CD14-positive monocyte (primary cell): ENCODE results near the gene SASH1. TPM values are rescaled to one million over a fixed set of nuclear protein-coding genes. Genes with fewer than 3 reads are reported as not detected.

Experiments
- DNase-seq, 3 donors: peaks; one replicate each; pipeline ENCODE4 v3.0.0-alpha.2; 2011 to 2022
- H2AFZ ChIP-seq: 2 replicates; pipeline ENCODE4 v1.6.0; 2012; ENCODE audit warnings: mild to moderate bottlenecking, low read depth, low read length, inconsistent platforms; ENCODE audit not compliant: insufficient read depth, poor library complexity, severe bottlenecking
- H3K27ac ChIP-seq, 2 donors: 1 replicate in 1 of 2; 2 replicates in 1 of 2; pipeline ENCODE4 v1.5.1; 2012 to 2013; ENCODE audit warnings: low read length in 2 of 2, control low read depth in 1 of 2, inconsistent platforms in 1 of 2, low read depth in 1 of 2, mild to moderate bottlenecking in 1 of 2
- H3K27me3 ChIP-seq, 2 donors: one replicate each; pipeline versions ENCODE4 v1.6.0 to v1.6.1; 2011 to 2013; ENCODE audit warnings: low read length in 2 of 2; ENCODE audit not compliant: control insufficient read depth in 2 of 2, insufficient read depth in 2 of 2
- H3K36me3 ChIP-seq, 2 donors: replicated peaks in 1 of 2; 1 replicate in 1 of 2; 2 replicates in 1 of 2; pipeline versions ENCODE4 v1.5.1 to v1.6.1; 2012 to 2013; ENCODE audit warnings: low read length in 2 of 2, control low read depth in 1 of 2, inconsistent platforms in 1 of 2, mild to moderate bottlenecking in 1 of 2; ENCODE audit not compliant: insufficient read depth in 2 of 2, control insufficient read depth in 1 of 2
- H3K4me1 ChIP-seq, 2 donors: 1 replicate in 1 of 2; 2 replicates in 1 of 2; pipeline versions ENCODE4 v1.5.1 to v1.6.1; 2012 to 2013; ENCODE audit warnings: low read length in 2 of 2, control low read depth in 1 of 2, inconsistent platforms in 1 of 2, mild to moderate bottlenecking in 1 of 2, moderate library complexity in 1 of 2; ENCODE audit not compliant: insufficient read depth in 2 of 2, control insufficient read depth in 1 of 2
- H3K4me2 ChIP-seq: replicated peaks from 2 replicates; pipeline ENCODE3; 2012; ENCODE audit warnings: low read length, moderate library complexity, mild to moderate bottlenecking; ENCODE audit not compliant: poor library complexity, severe bottlenecking; ENCODE audit errors: extremely low read depth
- H3K4me3 ChIP-seq, 3 experiments: fragments of 200-600 bp in 1 of 3; sonication (generic) in 1 of 3; replicated peaks in 1 of 3; 1 replicate in 2 of 3; 2 replicates in 1 of 3; pipeline ENCODE4 v1.5.1; 2011 to 2013; ENCODE audit warnings: low read length in 3 of 3, mild to moderate bottlenecking in 3 of 3, control low read depth in 2 of 3, low read depth in 2 of 3, inconsistent platforms in 1 of 3, moderate library complexity in 1 of 3
- H3K79me2 ChIP-seq: 2 replicates; pipeline ENCODE4 v1.6.0; 2012; ENCODE audit warnings: mild to moderate bottlenecking, control low read depth, inconsistent platforms, low read length, moderate library complexity; ENCODE audit not compliant: insufficient read depth
- H3K9ac ChIP-seq: 2 replicates; pipeline ENCODE4 v1.6.0; 2017; ENCODE audit warnings: low read length, mild to moderate bottlenecking; ENCODE audit not compliant: insufficient read depth, poor library complexity, severe bottlenecking
- H3K9me3 ChIP-seq, 2 donors: replicated peaks in 1 of 2; 1 replicate in 1 of 2; 2 replicates in 1 of 2; pipeline versions ENCODE4 v1.5.1 to v1.6.1; 2012 to 2013; ENCODE audit warnings: low read length in 2 of 2, control low read depth in 1 of 2; ENCODE audit not compliant: control insufficient read depth in 1 of 2, insufficient read depth in 1 of 2
- H4K20me1 ChIP-seq: 2 replicates; pipeline ENCODE4 v1.6.0; 2012; ENCODE audit warnings: mild to moderate bottlenecking, low read length, control low read depth, moderate library complexity; ENCODE audit not compliant: insufficient read depth
- H3K27ac Mint-ChIP-seq, 7 donors: one replicate each; pipeline ENCODE4 v1.8.0; 2020; ENCODE audit warnings: mild to moderate bottlenecking in 7 of 7, mixed read lengths in 7 of 7, moderate library complexity in 6 of 7, inconsistent platforms in 2 of 7
- H3K27me3 Mint-ChIP-seq, 3 donors: one replicate each; pipeline ENCODE4 v1.8.0; 2021 to 2022; ENCODE audit warnings: low read depth in 3 of 3, mild to moderate bottlenecking in 3 of 3, mixed read lengths in 3 of 3, moderate library complexity in 3 of 3, inconsistent platforms in 1 of 3
- H3K36me3 Mint-ChIP-seq, 2 donors: one replicate each; pipeline ENCODE4 v1.8.0; 2020; ENCODE audit warnings: mixed read lengths in 2 of 2, inconsistent platforms in 1 of 2, mild to moderate bottlenecking in 1 of 2
- H3K4me1 Mint-ChIP-seq: one replicate; pipeline ENCODE4 v1.8.0; 2020; ENCODE audit warnings: mild to moderate bottlenecking, mixed read lengths
- H3K4me3 Mint-ChIP-seq, 2 donors: one replicate each; pipeline ENCODE4 v1.8.0; 2020; ENCODE audit warnings: mild to moderate bottlenecking in 2 of 2, mixed read lengths in 2 of 2, moderate library complexity in 1 of 2
- H3K9me3 Mint-ChIP-seq, 7 donors: one replicate each; pipeline ENCODE4 v1.8.0; 2020 to 2022; ENCODE audit warnings: mixed read lengths in 7 of 7, mild to moderate bottlenecking in 6 of 7, moderate library complexity in 6 of 7, inconsistent platforms in 2 of 7
- WGBS: methylation state at CpG from one replicate; pipeline ENCODE4 v1.1.5; 2013; ENCODE audit warnings: missing lambda C conversion rate; ENCODE audit not compliant: insufficient coverage; 5-methylcytosine and 5-hydroxymethylcytosine counted together
- intact Hi-C, 2 donors: fragments of 100-400 bp; cut with micrococcal nuclease; formaldehyde crosslinking; loops; one replicate each; pipeline versions ENCODE4 v1.15.0 to v1.15.1; 2023
- polyA plus RNA-seq, 3 donors: library from polyadenylated mRNA; depleted of rRNA in 1 of 3; unstranded in 2 of 3; stranded (reverse) in 1 of 3; fragments of 300-500 nt in 2 of 3; fragments of >200 nt in 1 of 3; fragmentation: Illumina TruSeq in 2 of 3; gene quantifications; 1 replicate in 2 of 3; 2 replicates in 1 of 3; pipeline ENCODE4 v1.2.3, GENCODE V29; 2012 to 2021
- TF ChIP-seq, protein P1 (sequence below): fragments of 200-600 bp; IDR thresholded peaks from one replicate; pipeline ENCODE4 v1.8.0; 2022; ENCODE audit warnings: antibody characterized with exemption, mild to moderate bottlenecking

SASH1 gene
- polyA plus RNA-seq, 3 donors: 0.90 to 5.1 (median 4.7) TPM

DNA sequence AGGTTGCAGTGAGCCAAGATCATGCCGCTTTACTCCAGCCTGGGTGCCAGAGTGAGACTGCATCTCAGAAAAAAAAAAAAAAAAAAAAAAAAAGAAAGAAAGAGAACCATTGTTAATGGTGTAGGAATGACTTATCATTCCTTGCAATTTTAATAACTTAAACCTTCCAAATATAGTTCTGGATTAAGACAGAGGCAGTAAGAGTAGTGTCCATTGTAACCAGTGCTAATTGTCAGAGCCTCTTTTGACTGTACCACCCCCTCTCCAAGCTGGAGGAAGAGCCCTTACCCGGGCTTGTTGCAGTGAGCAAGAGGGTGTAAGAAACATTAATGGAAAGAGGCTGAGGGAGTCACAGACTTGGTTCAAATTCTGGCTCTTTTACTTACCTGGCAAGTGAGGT, 53.8 kb downstream of the SASH1 start:
- H3K36me3 ChIP-seq: no peaks in the 10 kb centered on the region
- no peak overlapping the region for H3K9ac ChIP-seq
- TF ChIP-seq, protein P1, sequence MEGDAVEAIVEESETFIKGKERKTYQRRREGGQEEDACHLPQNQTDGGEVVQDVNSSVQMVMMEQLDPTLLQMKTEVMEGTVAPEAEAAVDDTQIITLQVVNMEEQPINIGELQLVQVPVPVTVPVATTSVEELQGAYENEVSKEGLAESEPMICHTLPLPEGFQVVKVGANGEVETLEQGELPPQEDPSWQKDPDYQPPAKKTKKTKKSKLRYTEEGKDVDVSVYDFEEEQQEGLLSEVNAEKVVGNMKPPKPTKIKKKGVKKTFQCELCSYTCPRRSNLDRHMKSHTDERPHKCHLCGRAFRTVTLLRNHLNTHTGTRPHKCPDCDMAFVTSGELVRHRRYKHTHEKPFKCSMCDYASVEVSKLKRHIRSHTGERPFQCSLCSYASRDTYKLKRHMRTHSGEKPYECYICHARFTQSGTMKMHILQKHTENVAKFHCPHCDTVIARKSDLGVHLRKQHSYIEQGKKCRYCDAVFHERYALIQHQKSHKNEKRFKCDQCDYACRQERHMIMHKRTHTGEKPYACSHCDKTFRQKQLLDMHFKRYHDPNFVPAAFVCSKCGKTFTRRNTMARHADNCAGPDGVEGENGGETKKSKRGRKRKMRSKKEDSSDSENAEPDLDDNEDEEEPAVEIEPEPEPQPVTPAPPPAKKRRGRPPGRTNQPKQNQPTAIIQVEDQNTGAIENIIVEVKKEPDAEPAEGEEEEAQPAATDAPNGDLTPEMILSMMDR: no peak
- H2AFZ ChIP-seq: no peak overlapping the region
- H3K27ac ChIP-seq: no peak overlapping the region
- Mint-ChIP-seq H3K4me3 (no peak overlapping the region), H3K27ac (no peak overlapping the region), H3K9me3 (no peaks in the 10 kb centered on the region), H3K36me3 (peaks cover 0 to 1% of the 10 kb centered on the region in 2 donors), H3K27me3 (peaks cover 4 to 22% (median 9%) of the 10 kb centered on the region in 3 donors), H3K4me1 (peaks cover 17% of the 10 kb centered on the region)
- no peak overlapping the region for H3K4me2 ChIP-seq
- H3K27me3 ChIP-seq: no peaks in the 10 kb centered on the region
- no peak overlapping the region for H3K4me3 ChIP-seq
- no peak for DNase-seq
- H3K79me2 ChIP-seq: no peaks in the 10 kb centered on the region
- H4K20me1 ChIP-seq: no peaks in the 10 kb centered on the region
- no peaks in the 10 kb centered on the region for H3K9me3 ChIP-seq
- H3K4me1 ChIP-seq: peaks cover 8 to 10% of the 10 kb centered on the region in 2 donors
- intact Hi-C loops: no loop called here
- no CpG with 5 or more reads among the region's 2 CpGs for WGBS

DNA sequence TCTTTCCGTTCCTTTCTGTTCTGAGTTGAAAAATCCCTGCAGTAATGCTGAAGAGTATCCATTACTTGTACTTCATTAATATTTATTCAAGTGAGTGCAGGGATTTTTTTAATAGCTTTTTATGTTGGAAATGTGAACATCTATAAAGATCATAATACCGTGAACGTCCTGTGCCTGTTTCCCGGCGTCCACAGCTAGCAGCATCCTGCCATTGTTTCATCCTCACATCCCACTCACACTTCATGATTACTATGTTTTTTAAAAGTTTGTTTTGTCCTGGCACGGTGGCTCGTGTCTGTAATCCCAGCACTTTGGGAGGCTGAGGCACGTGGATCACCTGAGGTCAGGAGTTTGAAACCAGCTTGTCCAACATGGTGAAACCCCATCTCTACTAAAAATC, 54.3 kb downstream of the SASH1 start:
- Histone ChIP-seq H3K9me3 (no peaks in the 10 kb centered on the region), H3K27ac (no peak overlapping the region), H3K9ac (no peak overlapping the region), H3K4me2 (no peak overlapping the region), H3K79me2 (no peaks in the 10 kb centered on the region), H3K27me3 (no peaks in the 10 kb centered on the region), H3K36me3 (no peaks in the 10 kb centered on the region), H3K4me3 (no peak overlapping the region), H3K4me1 (peaks cover 8 to 10% of the 10 kb centered on the region in 2 donors), H2AFZ (no peak overlapping the region), H4K20me1 (no peaks in the 10 kb centered on the region)
- Mint-ChIP-seq H3K4me3 (no peak overlapping the region), H3K9me3 (no peaks in the 10 kb centered on the region), H3K27me3 (peaks cover 6 to 20% (median 6%) of the 10 kb centered on the region in 3 donors), H3K36me3 (no peaks in the 10 kb centered on the region), H3K4me1 (peaks cover 17% of the 10 kb centered on the region), H3K27ac (no peak overlapping the region)
- WGBS: no CpG with 5 or more reads among the region's 8 CpGs
- TF ChIP-seq, protein P1: no peak
- intact Hi-C loops: no loop called here
- no peak for DNase-seq
